ENCODE results near the gene KCNT1.

Gene KCNT1

GRCh38 chr9:135705376-135705775 lies 3.4 kb downstream of the KCNT1 start:
- TF ChIP-seq, protein P1, sequence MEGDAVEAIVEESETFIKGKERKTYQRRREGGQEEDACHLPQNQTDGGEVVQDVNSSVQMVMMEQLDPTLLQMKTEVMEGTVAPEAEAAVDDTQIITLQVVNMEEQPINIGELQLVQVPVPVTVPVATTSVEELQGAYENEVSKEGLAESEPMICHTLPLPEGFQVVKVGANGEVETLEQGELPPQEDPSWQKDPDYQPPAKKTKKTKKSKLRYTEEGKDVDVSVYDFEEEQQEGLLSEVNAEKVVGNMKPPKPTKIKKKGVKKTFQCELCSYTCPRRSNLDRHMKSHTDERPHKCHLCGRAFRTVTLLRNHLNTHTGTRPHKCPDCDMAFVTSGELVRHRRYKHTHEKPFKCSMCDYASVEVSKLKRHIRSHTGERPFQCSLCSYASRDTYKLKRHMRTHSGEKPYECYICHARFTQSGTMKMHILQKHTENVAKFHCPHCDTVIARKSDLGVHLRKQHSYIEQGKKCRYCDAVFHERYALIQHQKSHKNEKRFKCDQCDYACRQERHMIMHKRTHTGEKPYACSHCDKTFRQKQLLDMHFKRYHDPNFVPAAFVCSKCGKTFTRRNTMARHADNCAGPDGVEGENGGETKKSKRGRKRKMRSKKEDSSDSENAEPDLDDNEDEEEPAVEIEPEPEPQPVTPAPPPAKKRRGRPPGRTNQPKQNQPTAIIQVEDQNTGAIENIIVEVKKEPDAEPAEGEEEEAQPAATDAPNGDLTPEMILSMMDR (IDR thresholded peaks at IDR 0.05; ENCODE audit: insufficient read depth, low read length, poor library complexity, severe bottlenecking): no peak
- no peak for TF ChIP-seq EZH2phosphoT487 (conservative IDR thresholded peaks at IDR 0.05; ENCODE audit: low read length)

DNA sequence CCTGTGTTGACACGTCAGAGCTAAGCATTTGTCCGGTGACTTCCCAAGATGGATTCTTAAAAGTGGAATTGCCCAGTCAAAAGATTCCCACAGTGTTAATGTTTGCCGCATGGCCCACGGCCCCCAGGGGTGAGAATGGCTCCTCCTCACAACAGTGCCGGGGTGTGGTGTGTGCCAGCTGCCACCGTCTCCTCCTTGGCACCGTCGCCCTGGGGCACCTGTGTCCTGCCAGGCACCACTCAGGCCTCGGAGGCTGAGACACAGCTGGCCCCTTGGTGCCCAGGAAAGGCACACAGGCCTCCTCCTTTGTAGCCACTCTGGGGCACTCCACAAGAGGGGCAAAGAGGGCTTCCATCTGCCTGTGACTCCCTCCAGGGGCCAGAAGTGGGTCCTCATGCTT lies 4.3 kb downstream of the KCNT1 start:
- no peaks in the 10 kb centered on the region for H3K27me3 ChIP-seq (ENCODE audit: low read length)
- no peaks in the 10 kb centered on the region for H3K9me3 ChIP-seq (ENCODE audit: insufficient read depth, low read length)
- TF ChIP-seq, protein P1 (IDR thresholded peaks at IDR 0.05; ENCODE audit: insufficient read depth, low read length, poor library complexity, severe bottlenecking): no peak
- no peak for TF ChIP-seq EZH2phosphoT487 (conservative IDR thresholded peaks at IDR 0.05; ENCODE audit: low read length)
- no peak overlapping the region for H3K27ac ChIP-seq (ENCODE audit: low read depth, low read length)
- no peak overlapping the region for H2AFZ ChIP-seq (ENCODE audit: low read depth, low read length, severe bottlenecking)
- H3K4me3 ChIP-seq (ENCODE audit: insufficient read depth, low read length, poor library complexity, severe bottlenecking): no peak overlapping the region
- H4K20me1 ChIP-seq (ENCODE audit: low read depth, low read length): no peaks in the 10 kb centered on the region
- no peak overlapping the region for H3K4me2 ChIP-seq (ENCODE audit: low read depth, low read length, poor library complexity, severe bottlenecking)
- no peaks in the 10 kb centered on the region for H3F3A ChIP-seq (ENCODE audit: insufficient read depth)
- H3K9ac ChIP-seq (ENCODE audit: low read length): no peak overlapping the region
- no peaks in the 10 kb centered on the region for H3K79me2 ChIP-seq (ENCODE audit: insufficient read depth, low read length)
- H3K36me3 ChIP-seq (ENCODE audit: low read length): no peaks in the 10 kb centered on the region
- H3K9me2 ChIP-seq (replicated peaks; ENCODE audit: insufficient read depth, low read length): no peaks in the 10 kb centered on the region

More at GRCh38 chr9:135705376-135705775, 3.4 kb downstream of the KCNT1 start:
- Histone ChIP-seq H3K9ac (ENCODE audit: low read length) (no peak overlapping the region), H4K20me1 (ENCODE audit: low read depth, low read length) (no peaks in the 10 kb centered on the region), H3K79me2 (ENCODE audit: insufficient read depth, low read length) (no peaks in the 10 kb centered on the region), H3F3A (ENCODE audit: insufficient read depth) (no peaks in the 10 kb centered on the region), H2AFZ (ENCODE audit: low read depth, low read length, severe bottlenecking) (no peak overlapping the region), H3K4me2 (ENCODE audit: low read depth, low read length, poor library complexity, severe bottlenecking) (no peak overlapping the region), H3K4me3 (ENCODE audit: insufficient read depth, low read length, poor library complexity, severe bottlenecking) (no peak overlapping the region), H3K36me3 (ENCODE audit: low read length) (no peaks in the 10 kb centered on the region), H3K9me3 (ENCODE audit: insufficient read depth, low read length) (no peaks in the 10 kb centered on the region), H3K27me3 (ENCODE audit: low read length) (no peaks in the 10 kb centered on the region), H3K9me2 (replicated peaks; ENCODE audit: insufficient read depth, low read length) (no peaks in the 10 kb centered on the region), H3K27ac (ENCODE audit: low read depth, low read length) (no peak overlapping the region)

- Histone ChIP-seq H3K79me2 (ENCODE audit: insufficient read depth, low read length) (no peaks in the 10 kb centered on the region), H3F3A (ENCODE audit: insufficient read depth) (no peaks in the 10 kb centered on the region), H3K9me2 (replicated peaks; ENCODE audit: insufficient read depth, low read length) (no peaks in the 10 kb centered on the region), H3K9ac (ENCODE audit: low read length) (no peak overlapping the region), H3K27ac (ENCODE audit: low read depth, low read length) (no peak overlapping the region), H3K4me3 (ENCODE audit: insufficient read depth, low read length, poor library complexity, severe bottlenecking) (no peak overlapping the region), H3K36me3 (ENCODE audit: low read length) (no peaks in the 10 kb centered on the region), H2AFZ (ENCODE audit: low read depth, low read length, severe bottlenecking) (no peak overlapping the region), H3K9me3 (ENCODE audit: insufficient read depth, low read length) (no peaks in the 10 kb centered on the region), H4K20me1 (ENCODE audit: low read depth, low read length) (no peaks in the 10 kb centered on the region), H3K27me3 (ENCODE audit: low read length) (no peaks in the 10 kb centered on the region), H3K4me2 (ENCODE audit: low read depth, low read length, poor library complexity, severe bottlenecking) (no peak overlapping the region)
- TF ChIP-seq, protein P1 (IDR thresholded peaks at IDR 0.05; ENCODE audit: insufficient read depth, low read length, poor library complexity, severe bottlenecking): no peak
- no peak for TF ChIP-seq EZH2phosphoT487 (conservative IDR thresholded peaks at IDR 0.05; ENCODE audit: low read length)
These were observed 5.5 kb downstream of the KCNT1 start for GRCh38 chr9:135707252-135708138.
